A172 (cell line): ENCODE results near the gene ZIC2. TPM values are rescaled to one million over a fixed set of nuclear protein-coding genes. Genes with fewer than 3 reads are reported as not detected.

Experiments
- DNase-seq: peaks from one replicate; pipeline ENCODE4 v3.0.0-alpha.2; 2015; ENCODE audit warnings: low spot score
- total RNA-seq: library from RNA; depleted of rRNA; stranded (reverse); fragments of >200 nt; shearing (Covaris generic); gene quantifications from 2 replicates; pipeline ENCODE4 v1.2.3, GENCODE V29; 2014

Gene ZIC2
- total RNA-seq, 1 experiment from 2014 or later: 4.7 TPM

- no peak for DNase-seq
Observed at GRCh38 chr13:99959540-99960230, 21.9 kb upstream of the ZIC2 start.

- no peak for DNase-seq
Observed at GRCh38 chr13:99960663-99961311, 20.8 kb upstream of the ZIC2 start.

- DNase-seq: no peak
Observed at GRCh38 chr13:99961636-99962035, 19.9 kb upstream of the ZIC2 start.

DNA sequence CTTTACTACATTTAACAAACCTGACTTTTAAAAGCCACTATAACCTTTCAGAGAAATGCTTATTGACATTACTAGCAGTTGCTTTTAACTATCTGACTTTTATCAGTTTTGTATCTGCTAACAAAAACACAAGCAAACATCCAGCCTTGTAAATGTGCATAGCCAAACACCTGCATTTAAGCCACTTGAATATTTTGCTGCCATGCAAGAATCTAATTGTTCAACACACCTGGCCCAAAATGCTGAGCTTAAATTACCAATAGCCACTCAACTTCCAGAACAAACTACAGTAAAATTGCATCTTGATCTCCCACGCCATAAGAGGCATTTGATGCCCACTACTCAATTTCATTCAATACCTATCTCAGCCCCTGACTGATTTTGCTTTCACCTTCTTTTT is 19.3 kb upstream of the ZIC2 start:
- DNase-seq: no peak

DNA sequence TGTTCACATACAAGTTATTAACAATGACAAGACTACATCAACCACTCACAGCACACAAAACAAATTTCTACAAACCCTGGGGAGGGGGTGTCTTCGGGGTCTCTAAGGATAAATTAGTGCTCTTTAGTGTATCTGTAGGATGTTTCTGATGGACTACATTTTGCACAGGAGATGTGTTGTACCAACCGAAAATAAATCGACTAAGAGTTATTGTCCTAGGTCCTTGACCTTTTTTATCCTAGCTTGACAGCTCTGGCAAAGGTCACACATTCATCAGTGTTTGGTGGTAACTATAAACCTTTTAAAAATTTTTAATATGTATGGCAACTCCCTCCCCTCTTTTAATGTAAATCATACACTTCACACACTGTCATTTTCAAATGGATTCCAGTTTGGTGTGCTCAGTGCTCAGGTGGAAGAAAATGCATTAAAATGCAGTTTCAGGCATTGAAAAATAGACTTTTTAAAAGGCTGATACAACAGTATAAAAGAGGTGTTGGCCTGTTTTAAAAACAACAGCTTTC is 17.7 kb upstream of the ZIC2 start:
- DNase-seq: no peak

GRCh38 chr13:99965329-99966000 is 16.1 kb upstream of the ZIC2 start:
- DNase-seq: no peak

DNA sequence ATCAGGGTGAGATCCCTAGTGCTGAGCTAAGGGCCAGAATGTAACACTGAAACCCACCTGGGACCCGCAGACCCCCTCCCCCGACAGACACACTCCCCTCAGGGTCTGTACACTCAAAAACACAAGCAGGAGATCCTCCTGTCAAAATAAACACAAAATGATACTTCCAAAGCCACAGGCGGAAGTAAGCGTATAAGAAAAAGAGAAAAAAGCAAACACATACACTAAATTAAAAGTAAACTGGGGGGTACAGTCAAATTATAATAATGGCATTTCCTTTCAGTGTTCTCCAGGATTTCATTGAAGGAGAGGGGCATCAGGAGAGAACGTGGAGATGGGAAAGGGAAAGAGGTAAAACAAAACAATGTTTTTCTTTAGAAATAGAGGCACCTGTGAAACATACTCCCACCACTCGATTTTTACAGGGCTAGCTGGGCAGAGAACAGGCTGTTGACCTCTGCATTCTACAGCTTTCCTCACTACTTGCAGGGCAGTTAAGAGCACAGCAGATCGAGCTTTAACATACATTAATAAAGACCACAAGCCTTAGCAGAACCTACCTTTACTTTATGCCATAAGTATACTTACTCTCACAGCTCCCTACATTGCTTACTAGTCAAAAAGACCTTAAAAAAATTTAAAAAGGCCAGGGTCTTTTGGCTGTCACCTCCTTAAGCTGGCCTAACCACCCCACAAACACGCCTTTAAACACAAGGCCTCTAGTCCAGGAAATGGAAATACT is 15.3 kb upstream of the ZIC2 start:
- no peak for DNase-seq

- no peak for DNase-seq
Observed at GRCh38 chr13:99967498-99967868, 14.1 kb upstream of the ZIC2 start.

DNA sequence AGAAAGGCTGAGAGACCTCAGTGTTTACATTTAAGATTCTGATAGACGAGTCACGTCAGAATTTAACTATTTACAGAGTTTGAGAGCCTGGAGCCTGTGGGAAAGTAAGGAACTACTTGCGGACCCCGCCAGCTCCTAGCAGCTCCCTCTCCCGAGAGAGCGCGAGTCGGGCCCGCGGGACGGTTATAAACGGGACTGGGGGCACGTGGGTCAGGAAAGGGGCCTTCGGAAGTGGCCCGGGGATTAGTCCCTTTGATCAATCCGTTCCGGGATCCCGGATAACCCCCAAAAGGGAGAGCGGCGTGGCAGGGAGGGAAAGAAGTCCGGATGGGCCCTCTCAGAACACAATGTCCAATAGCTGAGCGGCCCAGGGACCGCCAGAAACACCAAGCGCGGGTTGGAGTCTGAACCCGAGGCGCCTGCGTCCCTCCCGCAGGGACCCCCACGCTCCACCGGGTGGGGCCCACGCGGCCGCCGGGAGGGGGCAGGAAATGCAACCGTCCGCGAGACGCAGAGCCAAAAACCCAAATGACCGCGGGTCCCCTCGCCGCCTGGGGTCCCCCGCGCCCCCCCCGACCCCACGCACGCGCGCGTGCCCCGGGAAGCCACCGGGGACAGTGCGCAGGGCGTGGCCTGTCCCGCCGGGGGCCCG is 13.6 kb upstream of the ZIC2 start:
- DNase-seq: no peak

DNA sequence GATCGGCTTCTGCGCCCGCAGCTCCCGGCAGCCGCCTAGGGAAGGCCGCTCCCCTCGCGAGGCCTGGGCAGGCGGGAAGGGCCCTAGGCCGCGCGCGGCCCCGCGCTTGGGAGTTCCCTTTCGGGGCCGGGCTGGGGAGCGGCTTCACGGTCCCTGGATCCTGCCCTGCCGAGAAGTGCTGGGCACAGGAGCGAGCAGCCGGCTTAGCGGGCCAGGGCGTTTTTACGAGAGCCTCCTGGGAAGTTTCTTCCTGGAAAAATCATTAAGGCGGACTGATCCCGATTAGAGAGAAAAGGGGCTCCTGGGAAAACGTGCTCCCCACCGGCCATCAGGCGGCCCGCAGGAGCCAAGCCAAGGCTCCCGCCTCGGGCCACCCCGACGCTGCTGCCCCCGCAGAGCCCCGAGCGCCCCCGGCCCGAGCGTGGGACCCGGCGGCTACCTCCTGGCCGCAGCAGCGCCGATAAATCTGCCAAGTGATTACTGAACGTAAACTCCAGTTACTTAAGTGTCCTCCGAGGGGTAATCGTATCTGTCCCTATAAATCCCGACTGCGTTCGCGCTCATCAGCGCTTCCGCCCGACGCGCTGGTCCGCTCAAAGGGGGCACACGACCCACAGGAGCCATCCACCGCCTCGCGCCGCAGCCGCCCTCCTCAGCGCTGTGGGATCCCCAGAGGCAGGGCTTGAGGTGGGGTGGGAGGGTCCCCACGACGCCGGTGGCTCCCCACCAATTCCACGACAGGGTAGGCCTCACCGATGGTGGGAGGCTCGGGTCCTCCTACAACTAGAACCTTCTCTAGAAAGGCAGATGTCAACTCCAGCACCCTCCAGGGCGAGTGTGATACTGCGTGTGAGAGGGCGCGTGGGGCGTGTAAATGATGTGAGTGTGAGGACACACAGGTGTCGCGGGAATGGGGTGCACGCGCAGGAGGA is 12.8 kb upstream of the ZIC2 start:
- DNase-seq: no peak

GRCh38 chr13:99969453-99969918 is 12.1 kb upstream of the ZIC2 start:
- no peak for DNase-seq

- DNase-seq: peak; percentile 53
Observed at GRCh38 chr13:99969919-99970650, 11.5 kb upstream of the ZIC2 start.

GRCh38 chr13:99970651-99971575 is 10.7 kb upstream of the ZIC2 start:
- no peak for DNase-seq

GRCh38 chr13:99971576-99972189 is 9.9 kb upstream of the ZIC2 start, which contains the start of gene ZIC5:
Gene ZIC5 (minus strand): TSS chr13:99971767. CDS start chr13:99971603, 164 bp downstream.
- DNase-seq: no peak

DNA sequence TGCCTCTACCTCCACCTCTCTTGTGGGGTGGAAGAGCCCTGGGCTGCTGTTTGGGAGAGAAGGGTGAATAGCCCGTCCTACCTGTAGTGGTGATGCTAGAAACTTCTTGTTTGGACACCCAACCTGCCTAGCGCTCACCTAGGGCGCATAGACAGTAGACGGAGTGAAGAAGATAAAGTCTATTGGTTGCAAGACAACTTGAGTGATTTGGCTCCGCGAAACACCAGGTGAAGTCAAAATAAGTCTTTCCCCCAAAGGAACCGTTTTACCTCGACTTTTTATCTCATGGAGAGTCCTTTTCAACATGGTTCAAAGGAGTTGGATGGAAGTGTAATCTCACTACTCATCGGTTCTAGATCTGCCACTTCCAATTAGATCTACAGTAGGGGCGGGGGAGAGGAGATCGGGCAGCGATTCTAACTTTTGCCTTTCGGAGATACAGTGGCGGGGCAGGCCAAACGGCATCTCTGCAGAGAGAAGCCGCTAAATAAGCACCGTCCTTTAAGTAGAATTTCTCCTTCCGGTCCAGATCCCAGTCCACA is 9.3 kb upstream of the ZIC2 start:
- no peak for DNase-seq

- DNase-seq: no peak
Observed at GRCh38 chr13:99973163-99973807, 8.3 kb upstream of the ZIC2 start.

DNA sequence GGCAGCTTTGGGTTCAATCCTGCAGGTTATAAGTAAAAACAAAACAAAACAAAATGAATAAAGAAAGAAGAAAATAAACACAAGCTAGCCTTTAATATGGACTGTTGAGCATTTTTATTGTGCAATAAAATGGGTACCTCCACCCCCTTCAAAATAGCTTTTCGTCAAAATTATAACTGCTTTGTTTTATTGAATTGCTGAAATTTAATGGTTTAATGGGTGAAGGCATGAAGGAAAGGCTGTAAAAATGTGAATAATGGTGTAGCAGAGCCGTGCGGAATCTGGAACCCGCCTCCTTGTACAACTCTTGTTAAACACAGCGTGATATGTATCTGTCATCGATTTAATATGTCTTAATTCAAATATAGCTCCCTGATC is 7.8 kb upstream of the ZIC2 start:
- DNase-seq: no peak
